ENCODE measurements around the gene POLR3H.

Gene POLR3H

DNA sequence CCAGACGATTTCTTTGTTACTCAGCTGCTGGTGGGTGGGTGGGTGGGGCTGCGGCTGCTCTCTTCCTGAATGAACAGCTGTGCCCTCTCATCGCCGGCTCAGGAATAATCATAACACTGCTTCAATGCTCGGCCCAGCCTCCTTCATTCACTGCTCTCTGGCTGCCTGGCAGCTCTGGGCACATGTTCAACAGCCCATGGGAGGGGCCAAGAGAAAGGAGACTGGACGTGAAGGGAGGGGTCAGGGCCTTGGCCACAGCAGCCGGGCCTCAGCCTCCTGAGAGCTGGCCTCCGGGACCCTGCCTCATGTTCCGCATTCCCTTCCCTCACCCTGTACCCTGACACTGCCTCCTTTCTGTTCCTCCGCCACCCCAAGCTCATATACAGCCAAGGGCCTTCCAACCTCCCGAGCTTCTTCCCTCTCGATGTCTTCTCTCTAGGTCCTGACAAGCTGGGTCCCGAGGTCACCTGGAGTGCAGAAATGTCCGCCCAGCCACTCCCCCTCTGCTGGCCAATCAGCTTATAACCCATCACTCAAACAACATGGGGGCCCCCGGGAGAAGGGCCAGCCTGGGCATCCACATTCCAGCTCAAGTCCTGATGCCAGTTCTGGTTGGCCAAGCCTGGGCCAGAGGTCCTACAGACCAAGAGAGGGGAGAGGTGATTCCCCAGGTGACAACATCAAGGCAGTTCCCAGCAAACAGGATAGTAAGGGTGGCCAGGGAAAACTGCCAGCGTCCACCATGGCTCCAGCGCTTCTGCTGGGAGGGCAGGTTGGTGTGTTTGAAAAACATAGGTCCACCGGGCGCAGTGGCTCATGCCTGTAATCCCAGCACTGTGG is 13.4 kb upstream of the POLR3H start:
- TF ChIP-seq, protein P1, sequence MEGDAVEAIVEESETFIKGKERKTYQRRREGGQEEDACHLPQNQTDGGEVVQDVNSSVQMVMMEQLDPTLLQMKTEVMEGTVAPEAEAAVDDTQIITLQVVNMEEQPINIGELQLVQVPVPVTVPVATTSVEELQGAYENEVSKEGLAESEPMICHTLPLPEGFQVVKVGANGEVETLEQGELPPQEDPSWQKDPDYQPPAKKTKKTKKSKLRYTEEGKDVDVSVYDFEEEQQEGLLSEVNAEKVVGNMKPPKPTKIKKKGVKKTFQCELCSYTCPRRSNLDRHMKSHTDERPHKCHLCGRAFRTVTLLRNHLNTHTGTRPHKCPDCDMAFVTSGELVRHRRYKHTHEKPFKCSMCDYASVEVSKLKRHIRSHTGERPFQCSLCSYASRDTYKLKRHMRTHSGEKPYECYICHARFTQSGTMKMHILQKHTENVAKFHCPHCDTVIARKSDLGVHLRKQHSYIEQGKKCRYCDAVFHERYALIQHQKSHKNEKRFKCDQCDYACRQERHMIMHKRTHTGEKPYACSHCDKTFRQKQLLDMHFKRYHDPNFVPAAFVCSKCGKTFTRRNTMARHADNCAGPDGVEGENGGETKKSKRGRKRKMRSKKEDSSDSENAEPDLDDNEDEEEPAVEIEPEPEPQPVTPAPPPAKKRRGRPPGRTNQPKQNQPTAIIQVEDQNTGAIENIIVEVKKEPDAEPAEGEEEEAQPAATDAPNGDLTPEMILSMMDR (IDR thresholded peaks at IDR 0.05; ENCODE audit: low read depth, low read length, missing control alignments): no peak
- DNase-seq (ENCODE audit: low read depth): no peak
- no peak overlapping the region for H3K4me3 ChIP-seq (ENCODE audit: low read depth, low read length)

DNA sequence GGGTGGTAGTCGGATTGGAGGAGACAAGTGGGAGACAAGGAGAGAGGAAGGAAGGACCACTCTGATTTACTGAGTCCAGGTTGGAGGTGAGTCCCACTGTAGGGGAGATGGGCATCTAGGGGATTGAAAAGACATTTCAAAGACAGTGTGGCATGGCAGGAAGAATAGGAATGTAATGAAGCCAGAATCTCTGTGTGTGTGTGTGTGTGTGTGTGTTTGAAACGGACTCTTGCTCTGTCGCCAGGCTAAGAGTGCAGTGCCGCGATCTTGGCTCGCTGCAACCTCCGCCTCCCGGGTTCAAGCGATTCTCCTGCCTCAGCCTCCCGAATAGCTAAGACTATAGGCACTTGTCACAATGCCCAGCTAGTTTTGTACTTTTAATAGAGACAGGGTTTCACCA is 12.3 kb upstream of the POLR3H start:
- no peak overlapping the region for H3K4me3 ChIP-seq (ENCODE audit: low read depth, low read length)
- TF ChIP-seq, protein P1 (IDR thresholded peaks at IDR 0.05; ENCODE audit: low read depth, low read length, missing control alignments): no peak
- DNase-seq (ENCODE audit: low read depth): no peak

DNA sequence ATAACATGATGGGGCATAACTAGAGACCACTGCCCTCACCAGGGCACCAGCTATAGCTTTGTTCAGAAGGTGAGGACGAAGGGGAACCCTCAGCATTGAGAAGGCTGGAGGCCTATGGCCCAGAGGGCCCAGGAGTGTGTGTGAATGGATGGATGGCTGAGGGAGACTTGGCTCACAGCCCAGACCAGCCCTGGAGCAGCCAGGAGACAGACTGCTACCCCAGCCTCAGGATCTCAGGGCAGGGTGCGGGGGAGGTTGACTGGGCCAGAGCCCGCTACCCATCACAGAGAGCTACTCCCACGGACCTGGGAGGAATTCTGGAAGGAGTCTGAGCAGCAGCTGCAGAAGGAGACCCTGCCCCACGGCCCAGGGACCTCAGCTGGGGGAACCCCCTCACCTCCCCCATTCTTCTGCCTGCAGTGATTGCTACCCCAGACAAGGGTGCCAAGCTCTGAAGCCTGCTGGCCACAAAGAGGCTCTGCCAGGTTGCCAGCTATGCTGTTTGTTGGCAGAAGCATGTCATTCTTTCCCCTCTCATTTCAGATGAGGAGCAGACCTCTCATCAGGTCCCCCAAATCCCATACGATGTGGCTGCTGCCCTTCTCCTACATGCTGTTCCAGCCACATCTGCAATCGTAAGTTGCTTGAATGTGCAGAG is 11.2 kb upstream of the POLR3H start:
- H3K4me3 ChIP-seq (ENCODE audit: low read depth, low read length): no peak overlapping the region
- DNase-seq (ENCODE audit: low read depth): no peak
- TF ChIP-seq, protein P1 (IDR thresholded peaks at IDR 0.05; ENCODE audit: low read depth, low read length, missing control alignments): no peak

DNA sequence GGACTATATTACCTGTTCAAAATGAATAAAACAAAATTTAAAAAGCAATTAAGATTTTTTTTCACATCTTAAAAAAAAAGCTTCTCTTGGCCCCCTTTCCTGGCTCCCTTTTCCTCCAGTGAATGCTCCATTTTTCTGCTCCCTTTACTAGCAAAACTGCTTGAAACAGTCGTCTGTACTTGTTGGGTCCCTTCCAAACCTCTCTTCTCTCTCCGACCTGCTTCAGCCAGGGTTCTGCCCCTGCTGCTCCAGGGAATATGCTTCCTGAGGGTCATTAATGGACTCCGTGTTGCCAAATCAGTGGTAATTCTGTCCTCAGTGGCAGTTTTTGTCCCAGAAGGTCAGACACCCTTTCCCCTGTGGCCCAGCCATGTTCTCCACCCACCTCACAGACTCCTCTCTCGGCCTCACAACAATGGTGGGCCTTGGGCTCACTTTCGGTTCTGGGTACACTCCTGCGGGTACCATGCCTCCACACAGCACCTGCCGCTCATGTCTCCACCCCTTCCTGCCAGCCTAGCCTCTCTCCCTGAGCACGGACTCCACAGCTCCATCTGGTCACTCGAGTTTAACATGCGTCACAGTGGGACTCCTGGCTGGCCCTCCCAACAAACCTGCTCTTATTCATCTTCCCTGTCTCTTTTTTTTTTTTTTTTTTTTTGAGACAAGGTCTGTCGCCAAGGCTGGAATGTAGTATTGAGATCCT is 7.8 kb upstream of the POLR3H start:
- TF ChIP-seq, protein P1 (IDR thresholded peaks at IDR 0.05; ENCODE audit: low read depth, low read length, missing control alignments): no peak
- DNase-seq (ENCODE audit: low read depth): no peak
- H3K4me3 ChIP-seq (ENCODE audit: low read depth, low read length): no peak overlapping the region

DNA sequence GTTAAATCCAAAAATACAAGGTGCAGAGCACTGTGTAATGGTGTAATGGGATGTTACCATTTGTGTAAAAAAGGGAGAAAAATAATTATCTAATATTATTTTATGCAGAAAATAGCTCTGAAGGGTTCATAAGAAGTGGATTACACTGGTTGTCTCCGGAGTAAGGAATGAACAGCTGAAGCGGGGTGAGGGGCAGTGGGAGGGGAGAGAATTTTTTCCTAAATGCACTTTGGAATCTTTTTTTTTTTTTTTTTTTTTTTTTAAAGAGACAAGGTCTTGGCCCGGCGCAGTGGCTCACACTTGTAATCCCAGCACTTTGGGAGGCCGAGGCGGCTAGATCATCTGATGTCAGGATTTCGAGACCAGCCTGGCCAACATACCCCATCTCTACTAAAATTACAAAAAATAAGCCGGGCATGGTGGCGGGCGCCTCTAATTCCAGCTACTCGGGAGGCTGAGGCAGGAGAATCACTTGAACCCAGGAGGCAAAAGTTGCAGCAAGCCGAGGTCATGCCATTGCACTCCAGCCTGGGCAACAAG is 6.8 kb upstream of the POLR3H start:
- no peak for DNase-seq (ENCODE audit: low read depth)
- TF ChIP-seq, protein P1 (IDR thresholded peaks at IDR 0.05; ENCODE audit: low read depth, low read length, missing control alignments): no peak
- H3K4me3 ChIP-seq (ENCODE audit: low read depth, low read length): no peak overlapping the region

DNA sequence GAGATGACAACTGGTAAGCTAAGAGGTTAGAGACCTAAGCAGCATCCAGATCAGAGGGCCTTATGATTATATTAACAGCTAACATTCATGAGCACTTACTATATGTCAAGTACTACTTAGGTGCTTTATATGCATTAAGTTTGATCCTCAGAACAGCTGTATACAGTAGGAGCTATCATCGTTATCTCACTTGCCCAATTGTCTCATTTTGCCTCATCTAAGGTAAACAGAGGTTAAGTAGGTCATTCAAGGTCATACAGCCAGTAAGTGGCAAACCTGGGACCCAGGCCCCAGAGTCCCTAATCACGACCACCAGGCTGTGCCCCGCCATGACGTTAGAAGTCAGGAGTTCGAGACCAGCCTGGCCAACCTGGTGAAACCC is 4.6 kb upstream of the POLR3H start:
- H3K4me3 ChIP-seq (ENCODE audit: low read depth, low read length): no peak overlapping the region
- DNase-seq (ENCODE audit: low read depth): no peak
- TF ChIP-seq, protein P1 (IDR thresholded peaks at IDR 0.05; ENCODE audit: low read depth, low read length, missing control alignments): no peak

Data from GM12864 (cell line).